D721Med (cell line): ENCODE results near the gene MED27.

Source experiments
- DNase-seq: peaks from one replicate; pipeline ENCODE4 v3.0.0; 2011; ENCODE audit warnings: low spot score; ENCODE audit not compliant: insufficient read length
- FAIRE-seq: peaks from 2 replicates; lab custom pipeline; 2011; peaks lifted over from hg19 to GRCh38; lab: Jason Lieb, UNC
- CTCF ChIP-seq: IDR thresholded peaks from 2 replicates; pipeline ENCODE4 v1.5.1; 2012; ENCODE audit warnings: mild to moderate bottlenecking, control low read depth; ENCODE audit not compliant: insufficient read depth; ENCODE audit errors: missing control alignments

Gene MED27

DNA sequence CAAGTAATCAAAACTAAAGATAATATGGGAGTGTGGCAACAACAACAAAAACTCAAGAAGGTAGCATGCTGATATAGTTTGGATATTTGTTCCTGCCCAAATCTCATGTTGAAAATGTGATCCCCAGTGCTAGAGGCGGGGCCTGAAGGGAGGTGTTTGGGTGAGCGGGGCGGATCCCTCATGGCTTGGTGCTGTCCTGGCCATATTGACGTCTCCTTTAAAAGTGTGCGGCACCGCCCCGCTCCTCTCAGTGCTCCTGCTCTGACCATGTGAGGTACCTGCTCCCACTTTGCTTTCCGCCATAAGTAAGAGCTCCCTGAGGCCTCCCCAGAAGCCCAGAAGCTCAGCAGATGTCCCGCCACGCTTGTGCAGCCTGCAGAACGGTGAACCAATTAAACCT is 25.6 kb downstream of the MED27 start:
- TF ChIP-seq CTCF, result no peak
- FAIRE-seq (no peak), DNase-seq (no peak)

DNA sequence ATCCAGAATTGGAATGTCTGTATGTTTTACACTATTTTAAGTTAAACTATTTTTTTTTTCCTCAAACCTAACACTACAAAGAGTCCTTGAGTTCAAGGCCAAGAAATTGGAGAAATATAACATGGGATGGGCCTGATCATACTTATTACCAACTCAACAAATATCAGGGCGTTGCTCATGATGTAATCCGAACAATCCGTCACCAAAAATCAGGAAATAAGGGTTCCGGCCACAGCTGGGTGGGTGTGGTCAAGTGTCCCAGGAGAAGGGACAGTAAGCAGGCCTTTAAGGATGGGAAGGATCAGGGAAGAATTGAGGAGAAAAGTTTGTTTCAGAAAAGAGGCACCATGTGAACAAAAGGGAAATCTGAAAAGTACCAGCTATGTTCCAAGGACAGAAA is 29.8 kb downstream of the MED27 start:
- no peak for FAIRE-seq

DNA sequence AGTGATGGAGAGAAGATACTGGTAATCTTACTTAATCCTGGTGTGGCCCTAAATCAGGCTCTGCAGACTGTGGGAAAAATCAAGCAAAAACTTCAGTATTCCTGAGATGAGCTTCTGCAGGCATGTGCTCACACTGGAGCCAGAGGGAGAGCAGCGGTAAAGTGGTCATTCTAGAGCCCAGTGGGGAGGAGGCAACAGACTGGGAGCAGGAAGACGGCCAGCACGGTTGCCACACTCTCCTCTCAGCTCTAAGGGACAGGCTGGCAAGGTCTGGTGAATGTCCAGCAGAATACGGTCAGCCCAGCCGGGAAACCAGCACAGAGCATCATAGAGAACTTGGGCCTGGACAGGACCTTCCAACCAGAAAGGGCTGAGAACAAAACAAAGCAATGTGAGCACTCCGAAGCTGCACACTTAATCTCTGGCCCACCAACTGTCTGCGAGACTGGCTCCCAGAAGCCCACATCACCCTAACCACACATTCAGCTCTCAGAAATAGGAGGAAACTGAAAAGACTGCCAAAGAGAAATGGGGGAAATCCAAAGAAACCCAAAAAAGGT is 30.3 kb downstream of the MED27 start:
- DNase-seq (no peak), FAIRE-seq (no peak)
- TF ChIP-seq CTCF, result no peak

More for the DNA sequence above, 29.8 kb downstream of the MED27 start:
- no peak for DNase-seq
- no peak for TF ChIP-seq CTCF

- no peak for TF ChIP-seq CTCF
- FAIRE-seq (no peak), DNase-seq (no peak)
Measured at GRCh38 chr9:132048201-132048600, 31.5 kb downstream of the MED27 start.

- no peak for TF ChIP-seq CTCF
- DNase-seq (no peak), FAIRE-seq (no peak)
Measured at GRCh38 chr9:132046456-132046855, 33.2 kb downstream of the MED27 start.

DNA sequence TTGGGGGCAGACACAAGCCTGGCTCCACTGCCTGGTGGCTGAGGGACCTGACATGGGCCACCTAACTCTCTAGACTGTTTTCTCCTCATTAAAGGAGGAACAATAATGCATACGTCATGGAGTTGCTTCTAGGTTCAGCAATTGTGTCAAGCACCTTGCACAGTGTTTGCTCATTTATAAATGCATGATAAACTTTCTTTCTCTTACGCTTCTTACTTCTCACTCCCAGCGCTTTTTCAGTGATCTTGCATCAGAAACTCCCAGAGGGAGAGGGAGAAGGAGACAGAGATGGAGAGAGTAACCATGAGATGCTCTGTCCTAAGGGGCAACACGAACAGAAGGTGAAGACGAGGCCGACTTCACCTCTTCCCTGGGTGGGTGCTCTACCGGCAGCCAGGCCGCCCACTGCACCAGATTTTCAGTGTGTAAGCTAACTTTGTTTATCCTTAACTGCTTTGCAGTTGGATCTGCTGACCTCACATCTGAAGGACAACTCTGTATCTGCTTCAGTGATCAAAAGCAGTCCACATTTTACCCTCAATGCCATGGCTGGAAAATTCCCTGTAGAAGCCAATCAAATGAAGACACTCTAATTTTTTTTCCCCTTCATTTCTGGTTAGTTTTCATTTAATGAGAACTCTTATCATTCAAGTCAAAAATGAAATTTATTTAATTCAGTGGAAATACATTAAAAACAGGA is 35.3 kb downstream of the MED27 start:
- no peak for TF ChIP-seq CTCF
- FAIRE-seq, result no peak
- no peak for DNase-seq

DNA sequence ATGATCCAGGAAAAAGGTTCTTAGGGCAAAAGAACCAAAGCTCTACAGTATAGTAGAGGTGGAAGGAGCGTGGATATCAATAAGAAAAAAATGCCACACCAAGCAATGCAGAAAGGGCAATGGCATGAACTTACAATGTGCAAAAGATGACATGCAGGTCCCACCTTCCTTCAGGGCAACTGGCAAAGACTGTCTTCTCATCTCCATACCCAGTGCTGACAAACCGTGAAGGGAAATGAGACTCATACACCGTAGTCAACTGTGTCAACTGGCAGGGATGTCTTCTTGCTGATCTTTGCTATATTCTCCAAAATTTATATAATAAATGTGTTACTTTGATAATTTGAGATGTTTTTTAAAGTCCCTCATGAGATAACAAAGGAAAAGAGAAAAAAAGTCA is 36.0 kb downstream of the MED27 start:
- TF ChIP-seq CTCF, result no peak
- FAIRE-seq (no peak), DNase-seq (no peak)
